Erythroblast (primary cell): ENCODE results near the gene KCNH6.

Experiments used
- GATA1 ChIP-seq: IDR thresholded peaks from 2 replicates; pipeline ENCODE4 v1.6.1; 2011; ENCODE audit warnings: low read depth, mild to moderate bottlenecking, control low read depth, low read length, moderate library complexity
- POLR2A ChIP-seq: IDR thresholded peaks from 2 replicates; pipeline ENCODE4 v1.6.1; 2011; ENCODE audit warnings: mild to moderate bottlenecking, low read length

- TF ChIP-seq POLR2A (no peak), GATA1 (no peak)
Observed at GRCh38 chr17:63542218-63542545, 19.0 kb downstream of the KCNH6 start.
